ENCODE results near the gene IGFL1.
"Not testable (repeated sequence)": the region's sequence is repeated elsewhere in the genome, so short reads cannot be mapped to it uniquely, and the experiment has no call there.

IGFL1 gene

GRCh38 chr19:46202872-46203860, 26.4 kb upstream of the IGFL1 start:
- no peak for DNase-seq

- DNase-seq: no peak
These were observed 25.5 kb upstream of the IGFL1 start for GRCh38 chr19:46204008-46204407.

GRCh38 chr19:46205183-46205984, 24.2 kb upstream of the IGFL1 start:
- no peak for DNase-seq

GRCh38 chr19:46206176-46206575, 23.4 kb upstream of the IGFL1 start:
- no peak for DNase-seq

- DNase-seq: no peak
These were observed 22.9 kb upstream of the IGFL1 start for GRCh38 chr19:46206682-46207081.

GRCh38 chr19:46207858-46208257, 21.7 kb upstream of the IGFL1 start:
- DNase-seq: not testable (repeated sequence)

GRCh38 chr19:46209051-46209450, 20.5 kb upstream of the IGFL1 start:
- no peak for DNase-seq

- DNase-seq: no peak
These were observed 20.1 kb upstream of the IGFL1 start for GRCh38 chr19:46209472-46209871.

- no peak for DNase-seq
These were observed 18.9 kb upstream of the IGFL1 start for GRCh38 chr19:46210669-46211068.

GRCh38 chr19:46211201-46211881, 18.2 kb upstream of the IGFL1 start:
- no peak for DNase-seq

- DNase-seq: not testable (repeated sequence)
These were observed 16.9 kb upstream of the IGFL1 start for GRCh38 chr19:46212592-46212991.

GRCh38 chr19:46213156-46213555, 16.4 kb upstream of the IGFL1 start:
- DNase-seq: no peak

- no peak for DNase-seq
These were observed 15.7 kb upstream of the IGFL1 start for GRCh38 chr19:46213806-46214205.

GRCh38 chr19:46216612-46217011, 12.9 kb upstream of the IGFL1 start:
- DNase-seq: no peak

GRCh38 chr19:46217476-46217875, 12.1 kb upstream of the IGFL1 start:
- DNase-seq: no peak

GRCh38 chr19:46218160-46218559, 11.4 kb upstream of the IGFL1 start:
- no peak for DNase-seq

- DNase-seq: no peak
These were observed 9.4 kb upstream of the IGFL1 start for GRCh38 chr19:46220038-46220615.

GRCh38 chr19:46221152-46221551, 8.4 kb upstream of the IGFL1 start:
- DNase-seq: no peak

- no peak for DNase-seq
These were observed 7.4 kb upstream of the IGFL1 start for GRCh38 chr19:46221981-46222610.

- not testable (repeated sequence) for DNase-seq
These were observed 5.8 kb upstream of the IGFL1 start for GRCh38 chr19:46223787-46224186.

GRCh38 chr19:46224773-46225172, 4.8 kb upstream of the IGFL1 start:
- no peak for DNase-seq

GRCh38 chr19:46225558-46226004, 4.0 kb upstream of the IGFL1 start:
- DNase-seq: no peak
